HEK293 (cell line): ENCODE data around the gene DKKL1.

Source experiments
- CTCF ChIA-PET: fragments of 350-600 bp; formaldehyde crosslinking; extraction: SDS; loops from one replicate; lab custom pipeline; 2021; ENCODE audit warnings: antibody characterized with exemption; lab: Yijun Ruan, JAX
- POLR2A ChIA-PET: fragments of 300-600 bp; formaldehyde crosslinking; extraction: SDS; loops from one replicate; lab custom pipeline; 2020; ENCODE audit warnings: antibody characterized with exemption, inconsistent platforms; lab: Yijun Ruan, JAX
- H3K27ac ChIP-seq: fragments of 200-500 bp; sonication (Bioruptor generic); 2 replicates; pipeline ENCODE4 v1.5.1; 2014; ENCODE audit warnings: low read depth, low read length, control low read depth, inconsistent platforms; ENCODE audit errors: extremely low read depth
- H3K36me3 ChIP-seq, 2 experiments: fragments of 200-500 bp in 1 of 2; sonication (Bioruptor generic) in 1 of 2; 1 replicate in 1 of 2; 2 replicates in 1 of 2; pipeline ENCODE4 v1.5.1; 2014 to 2017; ENCODE audit warnings: inconsistent platforms in 2 of 2, low read length in 2 of 2; ENCODE audit not compliant: control insufficient read depth in 2 of 2, insufficient read depth in 1 of 2
- H3K4me1 ChIP-seq: fragments of 200-500 bp; sonication (Bioruptor generic); 2 replicates; pipeline ENCODE4 v1.5.1; 2014; ENCODE audit warnings: mild to moderate bottlenecking, low read length, inconsistent platforms; ENCODE audit not compliant: control insufficient read depth, insufficient read depth
- H3K4me3 ChIP-seq: 2 replicates; pipeline ENCODE4 v1.5.1; 2011; ENCODE audit warnings: low read depth, mild to moderate bottlenecking, control low read depth, low read length, moderate library complexity
- H3K9me3 ChIP-seq: fragments of 200-500 bp; sonication (Bioruptor generic); 2 replicates; pipeline ENCODE4 v1.5.1; 2014; ENCODE audit warnings: low read depth, low read length, inconsistent platforms; ENCODE audit not compliant: control insufficient read depth, insufficient read depth
- EGR2 ChIP-seq: fragments of 450-650 bp; formaldehyde crosslinking; IDR thresholded peaks from 2 replicates; pipeline ENCODE4 v1.5.1; 2016; ENCODE audit warnings: low read depth, missing biosample characterization, missing genetic modification characterization
- GFI1B ChIP-seq: fragments of 450-650 bp; formaldehyde crosslinking; IDR thresholded peaks from 2 replicates; pipeline ENCODE4 v1.5.1; 2016; ENCODE audit warnings: missing biosample characterization, missing genetic modification characterization
- GLI2 ChIP-seq: fragments of 450-650 bp; formaldehyde crosslinking; IDR thresholded peaks from 2 replicates; pipeline ENCODE4; 2017; ENCODE audit warnings: missing biosample characterization, missing genetic modification characterization, low read depth, borderline replicate concordance
- HOXA7 ChIP-seq: sonication (generic); formaldehyde crosslinking; IDR thresholded peaks from 2 replicates; pipeline ENCODE4 v1.8.1; 2022; ENCODE audit warnings: missing genetic modification reagents, borderline replicate concordance
- HOXC10 ChIP-seq: sonication (generic); formaldehyde crosslinking; IDR thresholded peaks from 2 replicates; pipeline ENCODE4 v1.8.1; 2023; ENCODE audit warnings: mild to moderate bottlenecking, missing genetic modification reagents
- IKZF3 ChIP-seq: fragments of 450-650 bp; IDR thresholded peaks from 2 replicates; pipeline ENCODE4 v1.5.0; 2018; ENCODE audit warnings: missing biosample characterization, mild to moderate bottlenecking, missing genetic modification characterization, moderate library complexity
- KLF7 ChIP-seq: fragments of 450-650 bp; formaldehyde crosslinking; IDR thresholded peaks from 2 replicates; pipeline ENCODE4 v1.5.1; 2016; ENCODE audit warnings: missing biosample characterization, missing genetic modification characterization, borderline replicate concordance
- KLF8 ChIP-seq: fragments of 450-650 bp; formaldehyde crosslinking; IDR thresholded peaks from 2 replicates; pipeline ENCODE4 v1.5.1; 2016; ENCODE audit warnings: missing biosample characterization, missing genetic modification characterization
- MZF1 ChIP-seq: fragments of 450-650 bp; formaldehyde crosslinking; IDR thresholded peaks from 2 replicates; pipeline ENCODE4 v1.5.1; 2017; ENCODE audit warnings: missing biosample characterization, missing genetic modification characterization, borderline replicate concordance
- SP7 ChIP-seq: fragments of 450-650 bp; formaldehyde crosslinking; IDR thresholded peaks from 2 replicates; pipeline ENCODE4 v1.5.1; 2016; ENCODE audit warnings: missing biosample characterization, missing genetic modification characterization
- ZBTB21 ChIP-seq: fragments of 450-650 bp; formaldehyde crosslinking; IDR thresholded peaks from 2 replicates; pipeline ENCODE4 v1.5.1; 2017; ENCODE audit warnings: missing biosample characterization, missing genetic modification characterization
- ZBTB8A ChIP-seq: fragments of 450-650 bp; formaldehyde crosslinking; IDR thresholded peaks from 2 replicates; pipeline ENCODE4 v1.5.1; 2016; ENCODE audit warnings: missing biosample characterization, missing genetic modification characterization
- ZFHX2 ChIP-seq: fragments of 450-650 bp; formaldehyde crosslinking; conservative IDR thresholded peaks from 2 replicates; pipeline ENCODE4 v1.5.1; 2016; ENCODE audit warnings: missing biosample characterization, missing genetic modification characterization
- ZFP69B ChIP-seq: fragments of 450-650 bp; formaldehyde crosslinking; IDR thresholded peaks from 2 replicates; pipeline ENCODE4 v1.5.1; 2016; ENCODE audit warnings: missing biosample characterization, missing genetic modification characterization
- ZNF10 ChIP-seq: fragments of 450-650 bp; formaldehyde crosslinking; IDR thresholded peaks from 2 replicates; pipeline ENCODE4 v1.5.1; 2017; ENCODE audit warnings: missing biosample characterization, missing genetic modification characterization
- ZNF114 ChIP-seq: fragments of 450-650 bp; formaldehyde crosslinking; IDR thresholded peaks from 2 replicates; pipeline ENCODE4 v1.5.0; 2017; ENCODE audit warnings: missing biosample characterization, missing genetic modification characterization
- ZNF132 ChIP-seq: fragments of 450-650 bp; formaldehyde crosslinking; IDR thresholded peaks from 2 replicates; pipeline ENCODE4 v1.5.1; 2017; ENCODE audit warnings: missing biosample characterization, missing genetic modification characterization, borderline replicate concordance
- ZNF202 ChIP-seq: fragments of 450-650 bp; formaldehyde crosslinking; IDR thresholded peaks from 2 replicates; pipeline ENCODE4 v1.5.1; 2016; ENCODE audit warnings: missing biosample characterization, missing genetic modification characterization, borderline replicate concordance
- ZNF292 ChIP-seq: fragments of 450-650 bp; formaldehyde crosslinking; IDR thresholded peaks from 2 replicates; pipeline ENCODE4 v1.5.1; 2016; ENCODE audit warnings: low read depth, missing biosample characterization, missing genetic modification characterization, borderline replicate concordance
- ZNF302 ChIP-seq: fragments of 450-650 bp; formaldehyde crosslinking; IDR thresholded peaks from 2 replicates; pipeline ENCODE4 v1.5.1; 2016; ENCODE audit warnings: missing biosample characterization, missing genetic modification characterization, low read depth
- ZNF433 ChIP-seq: fragments of 450-650 bp; formaldehyde crosslinking; IDR thresholded peaks from 2 replicates; pipeline ENCODE4 v1.5.1; 2016; ENCODE audit warnings: missing biosample characterization, missing genetic modification characterization, low read depth
- ZNF449 ChIP-seq: fragments of 450-650 bp; formaldehyde crosslinking; IDR thresholded peaks from 2 replicates; pipeline ENCODE4 v1.5.1; 2017; ENCODE audit warnings: missing biosample characterization, mild to moderate bottlenecking, missing genetic modification characterization, moderate library complexity
- ZNF501 ChIP-seq: fragments of 450-650 bp; formaldehyde crosslinking; IDR thresholded peaks from 2 replicates; pipeline ENCODE4 v1.5.1; 2016; ENCODE audit warnings: missing biosample characterization, missing genetic modification characterization
- ZNF658 ChIP-seq: fragments of 450-650 bp; formaldehyde crosslinking; IDR thresholded peaks from 2 replicates; pipeline ENCODE4; 2016; ENCODE audit warnings: missing biosample characterization, missing genetic modification characterization
- ZNF692 ChIP-seq: fragments of 450-650 bp; formaldehyde crosslinking; IDR thresholded peaks from 2 replicates; pipeline ENCODE4 v1.5.1; 2016; ENCODE audit warnings: missing biosample characterization, missing genetic modification characterization
- TF ChIP-seq, protein P1 (sequence below): fragments of 450-650 bp; formaldehyde crosslinking; IDR thresholded peaks from 2 replicates; pipeline ENCODE4 v1.5.1; 2016; ENCODE audit warnings: missing biosample characterization, missing genetic modification characterization
- TF ChIP-seq, protein P2 (sequence below): fragments of 450-650 bp; IDR thresholded peaks from 2 replicates; pipeline ENCODE4 v1.5.1; 2018; ENCODE audit warnings: missing biosample characterization, missing genetic modification characterization

The DKKL1 gene

DNA sequence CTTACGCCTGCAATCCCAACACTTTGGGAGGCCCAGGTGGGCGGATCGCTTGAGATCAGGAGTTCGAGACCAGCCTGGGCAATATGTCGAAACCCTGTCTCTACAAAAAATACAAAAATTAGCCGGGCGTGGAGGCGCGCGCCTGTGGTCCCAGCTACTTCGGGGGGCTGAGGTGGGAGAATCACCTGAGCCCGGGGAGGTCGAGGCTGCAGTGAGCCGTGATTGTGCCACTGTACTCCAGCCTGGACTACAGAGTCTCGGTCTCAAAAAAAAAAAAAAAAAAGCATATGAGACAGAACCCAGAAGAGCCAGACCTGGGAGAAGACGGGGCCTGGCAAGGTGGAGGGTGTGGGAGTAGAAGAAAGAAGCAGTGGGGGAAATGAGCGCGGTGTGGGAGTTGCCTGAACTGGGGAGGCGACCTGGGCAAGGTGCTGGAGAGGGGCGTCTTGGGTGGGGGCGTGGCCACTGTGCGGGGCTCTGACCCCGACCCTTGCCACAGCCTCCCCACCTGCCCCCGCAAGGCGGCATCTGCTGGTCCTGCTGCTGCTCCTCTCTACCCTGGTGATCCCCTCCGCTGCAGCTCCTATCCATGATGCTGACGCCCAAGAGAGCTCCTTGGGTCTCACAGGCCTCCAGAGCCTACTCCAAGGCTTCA, 533 bp downstream of the DKKL1 start:
- CTCF ChIA-PET, result no interaction called here
- TF ChIP-seq ZNF202 (tag by site-specific recombination) (no peak), ZFP69B (tag by site-specific recombination) (0 out of 2 replicates have a peak, but pooled peaks have one; percentile 47), ZNF10 (tag by site-specific recombination) (no peak), SP7 (peak; percentile 14; the same call in 1 of the 2 replicates), ZFHX2 (peak; percentile 96), ZNF692 (tag by site-specific recombination) (0 out of 2 replicates have a peak, but pooled peaks have one; percentile 5), EGR2 (tag by site-specific recombination) (0 out of 2 replicates have a peak, but pooled peaks have one; percentile 11), ZBTB21 (tag by site-specific recombination) (peak; percentile 14; the same call in 1 of the 2 replicates), ZNF449 (tag by site-specific recombination) (0 out of 2 replicates have a peak, but pooled peaks have one; percentile 20), KLF7 (tag by site-specific recombination) (0 out of 2 replicates have a peak, but pooled peaks have one; percentile 4), ZNF501 (tag by site-specific recombination) (0 out of 2 replicates have a peak, but pooled peaks have one; percentile 12), HOXC10 (CRISPR knock-in tag) (no peak)
- Histone ChIP-seq H3K4me3 (peak overlapping the region; percentile 8), H3K36me3 (peaks cover 1 to 5% of the 10 kb centered on the region in 2 experiments; a peak in 2 of 3 replicates), H3K4me1 (peaks cover 14% of the 10 kb centered on the region), H3K27ac (peak overlapping the region; percentile 52; the same call in 1 of the 2 replicates), H3K9me3 (no peaks in the 10 kb centered on the region)
- POLR2A ChIA-PET, result interaction anchor here (0.7 kb wide), 1 partner anchor 339 kb away, joined by 3 read pairs; no protein-coding TSS in a partner anchor

- H3K27ac ChIP-seq, result no peak overlapping the region
- no peaks in the 10 kb centered on the region for H3K9me3 ChIP-seq
- no peak overlapping the region for H3K4me3 ChIP-seq
- H3K4me1 ChIP-seq, result peaks cover 13% of the 10 kb centered on the region
- CTCF ChIA-PET, result interaction anchor here (1.6 kb wide), 1 partner anchor 65 kb away, joined by 9 read pairs; no protein-coding TSS in a partner anchor
- no peaks in the 10 kb centered on the region for H3K36me3 ChIP-seq
- POLR2A ChIA-PET, result no interaction called here
- TF ChIP-seq ZNF132 (tag by site-specific recombination) (no peak), ZNF292 (tag by site-specific recombination) (no peak), IKZF3 (tag by site-specific recombination) (no peak), GLI2 (tag by site-specific recombination) (no peak), HOXA7 (CRISPR knock-in tag) (no peak), ZBTB8A (tag by site-specific recombination) (no peak), GFI1B (tag by site-specific recombination) (no peak), ZNF433 (no peak), ZNF501 (tag by site-specific recombination) (no peak), ZFP69B (tag by site-specific recombination) (no peak), MZF1 (tag by site-specific recombination) (no peak), ZNF114 (tag by site-specific recombination) (no peak), ZNF202 (tag by site-specific recombination) (no peak), ZNF302 (tag by site-specific recombination) (no peak), ZNF658 (no peak), KLF8 (no peak)
- TF ChIP-seq, protein P1, sequence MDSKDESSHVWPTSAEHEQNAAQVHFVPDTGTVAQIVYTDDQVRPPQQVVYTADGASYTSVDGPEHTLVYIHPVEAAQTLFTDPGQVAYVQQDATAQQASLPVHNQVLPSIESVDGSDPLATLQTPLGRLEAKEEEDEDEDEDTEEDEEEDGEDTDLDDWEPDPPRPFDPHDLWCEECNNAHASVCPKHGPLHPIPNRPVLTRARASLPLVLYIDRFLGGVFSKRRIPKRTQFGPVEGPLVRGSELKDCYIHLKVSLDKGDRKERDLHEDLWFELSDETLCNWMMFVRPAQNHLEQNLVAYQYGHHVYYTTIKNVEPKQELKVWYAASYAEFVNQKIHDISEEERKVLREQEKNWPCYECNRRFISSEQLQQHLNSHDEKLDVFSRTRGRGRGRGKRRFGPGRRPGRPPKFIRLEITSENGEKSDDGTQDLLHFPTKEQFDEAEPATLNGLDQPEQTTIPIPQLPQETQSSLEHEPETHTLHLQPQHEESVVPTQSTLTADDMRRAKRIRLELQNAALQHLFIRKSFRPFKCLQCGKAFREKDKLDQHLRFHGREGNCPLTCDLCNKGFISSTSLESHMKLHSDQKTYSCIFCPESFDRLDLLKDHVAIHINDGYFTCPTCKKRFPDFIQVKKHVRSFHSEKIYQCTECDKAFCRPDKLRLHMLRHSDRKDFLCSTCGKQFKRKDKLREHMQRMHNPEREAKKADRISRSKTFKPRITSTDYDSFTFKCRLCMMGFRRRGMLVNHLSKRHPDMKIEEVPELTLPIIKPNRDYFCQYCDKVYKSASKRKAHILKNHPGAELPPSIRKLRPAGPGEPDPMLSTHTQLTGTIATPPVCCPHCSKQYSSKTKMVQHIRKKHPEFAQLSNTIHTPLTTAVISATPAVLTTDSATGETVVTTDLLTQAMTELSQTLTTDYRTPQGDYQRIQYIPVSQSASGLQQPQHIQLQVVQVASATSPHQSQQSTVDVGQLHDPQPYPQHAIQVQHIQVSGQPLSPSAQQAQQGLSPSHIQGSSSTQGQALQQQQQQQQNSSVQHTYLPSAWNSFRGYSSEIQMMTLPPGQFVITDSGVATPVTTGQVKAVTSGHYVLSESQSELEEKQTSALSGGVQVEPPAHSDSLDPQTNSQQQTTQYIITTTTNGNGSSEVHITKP (tag by site-specific recombination), result no peak
- TF ChIP-seq, protein P2, sequence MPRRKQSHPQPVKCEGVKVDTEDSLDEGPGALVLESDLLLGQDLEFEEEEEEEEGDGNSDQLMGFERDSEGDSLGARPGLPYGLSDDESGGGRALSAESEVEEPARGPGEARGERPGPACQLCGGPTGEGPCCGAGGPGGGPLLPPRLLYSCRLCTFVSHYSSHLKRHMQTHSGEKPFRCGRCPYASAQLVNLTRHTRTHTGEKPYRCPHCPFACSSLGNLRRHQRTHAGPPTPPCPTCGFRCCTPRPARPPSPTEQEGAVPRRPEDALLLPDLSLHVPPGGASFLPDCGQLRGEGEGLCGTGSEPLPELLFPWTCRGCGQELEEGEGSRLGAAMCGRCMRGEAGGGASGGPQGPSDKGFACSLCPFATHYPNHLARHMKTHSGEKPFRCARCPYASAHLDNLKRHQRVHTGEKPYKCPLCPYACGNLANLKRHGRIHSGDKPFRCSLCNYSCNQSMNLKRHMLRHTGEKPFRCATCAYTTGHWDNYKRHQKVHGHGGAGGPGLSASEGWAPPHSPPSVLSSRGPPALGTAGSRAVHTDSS (tag by site-specific recombination), result no peak
Measured at GRCh38 chr19:49366110-49366509, 2.4 kb downstream of the DKKL1 start.
